Endodermal cell (in vitro differentiated cells): ENCODE data around the gene C15orf39. TPM values are rescaled to one million over a fixed set of nuclear protein-coding genes. Genes with fewer than 3 reads are reported as not detected.

Experiments
- DNase-seq: peaks from one replicate; pipeline ENCODE4 v3.0.0-alpha.2; 2017
- H3K27ac ChIP-seq: 2 replicates; pipeline ENCODE4 v1.5.1; 2013; ENCODE audit warnings: mild to moderate bottlenecking, low read depth, low read length, moderate library complexity
- H3K27me3 ChIP-seq: 2 replicates; pipeline ENCODE4 v1.6.1; 2013; ENCODE audit warnings: mild to moderate bottlenecking, low read length, moderate library complexity; ENCODE audit not compliant: insufficient read depth, control insufficient read depth, poor library complexity, severe bottlenecking
- H3K36me3 ChIP-seq: 2 replicates; pipeline ENCODE4 v1.7.0; 2013; ENCODE audit warnings: mild to moderate bottlenecking, low read length, moderate library complexity; ENCODE audit not compliant: control insufficient read depth, insufficient read depth
- H3K4me1 ChIP-seq: one replicate; pipeline ENCODE4 v1.7.0; 2013; ENCODE audit warnings: low read length; ENCODE audit not compliant: control insufficient read depth, insufficient read depth
- H3K4me3 ChIP-seq: 2 replicates; pipeline ENCODE4 v1.5.1; 2013; ENCODE audit warnings: mild to moderate bottlenecking, low read length, moderate library complexity
- H3K9ac ChIP-seq: 2 replicates; pipeline ENCODE4 v1.6.1; 2013; ENCODE audit warnings: mild to moderate bottlenecking, low read length, moderate library complexity; ENCODE audit not compliant: poor library complexity, severe bottlenecking; ENCODE audit errors: extremely low read depth
- H3K9me3 ChIP-seq: 2 replicates; pipeline ENCODE4 v1.6.1; 2013; ENCODE audit warnings: mild to moderate bottlenecking, low read length, moderate library complexity; ENCODE audit not compliant: control insufficient read depth
- H3K27ac Mint-ChIP-seq: 2 replicates; pipeline ENCODE4 v1.8.0; 2020; ENCODE audit warnings: mixed read lengths
- H3K27me3 Mint-ChIP-seq: 2 replicates; pipeline ENCODE4 v1.8.0; 2021; ENCODE audit warnings: mild to moderate bottlenecking, mixed read lengths; ENCODE audit not compliant: insufficient read depth
- H3K36me3 Mint-ChIP-seq: 2 replicates; pipeline ENCODE4 v1.8.0; 2020; ENCODE audit warnings: low read depth, mixed read lengths
- H3K4me1 Mint-ChIP-seq: 2 replicates; pipeline ENCODE4 v1.8.0; 2020; ENCODE audit warnings: mixed read lengths
- H3K4me3 Mint-ChIP-seq: 2 replicates; pipeline ENCODE4 v1.8.0; 2020; ENCODE audit warnings: mild to moderate bottlenecking, moderate library complexity, mixed read lengths
- H3K9me3 Mint-ChIP-seq: 2 replicates; pipeline ENCODE4 v1.8.0; 2020; ENCODE audit warnings: mild to moderate bottlenecking, mixed read lengths
- CTCF ChIP-seq: fragments of 200-600 bp; sonication (generic); conservative IDR thresholded peaks from 2 replicates; pipeline ENCODE4 v1.5.0; 2021; ENCODE audit warnings: antibody characterized with exemption, mild to moderate bottlenecking
- WGBS, 2 experiments: methylation state at CpG; one replicate each; pipeline versions ENCODE4 v1.1.5 to v1.1.7; 2013; ENCODE audit warnings: missing lambda C conversion rate in 2 of 2, mixed read lengths in 1 of 2; ENCODE audit not compliant: insufficient coverage in 1 of 2, insufficient read length in 1 of 2; 5-methylcytosine and 5-hydroxymethylcytosine counted together
- long read RNA-seq, 4 experiments: library from polyadenylated mRNA in 2 of 4; library from RNA in 1 of 4; library from capped mRNA in 1 of 4; stranded (forward) in 3 of 4; unstranded in 1 of 4; transcript quantifications; one replicate each; pipeline ENCODE4 v2.0.0, GENCODE V29; 2020 to 2021; ENCODE audit warnings: inconsistent platforms in 1 of 4
- polyA plus RNA-seq, 2 experiments: library from polyadenylated mRNA; stranded (reverse); fragments of 50-300 nt; gene quantifications; one replicate each; pipeline ENCODE4 v1.2.3, GENCODE V29; 2013
- total RNA-seq, 2 donors: library from RNA; stranded (reverse); fragmentation: NEBNext Ultra II Directional in 1 of 2; extraction: Animal tissue kit (Norgen Biotek cat#: 25700) in 1 of 2; gene quantifications; 2 replicates in 1 of 2; 3 replicates in 1 of 2; pipeline ENCODE4 v1.2.1, GENCODE V29; 2021

C15orf39 gene
- 10 to 100 TPM; 19.0 to 22.2 TPM for total RNA-seq
- polyA plus RNA-seq (2013, experiment 1 of 2), result 11.3 TPM
- polyA plus RNA-seq (2013, experiment 2 of 2), result 10.0 TPM
- long read RNA-seq, experiment 1, full-length matches to known transcripts, result 4 of 13 reads
- long read RNA-seq, experiment 1, partial matches to known transcripts, result 7 of 13 reads
- long read RNA-seq, experiment 1, other reads (novel, unspliced or antisense), result 2 of 13 reads
- long read RNA-seq, experiment 2, full-length matches to known transcripts, result 5 of 8 reads
- long read RNA-seq, experiment 2, partial matches to known transcripts, result 0 of 8 reads
- long read RNA-seq, experiment 2, other reads (novel, unspliced or antisense), result 3 of 8 reads
- long read RNA-seq, experiment 3, full-length matches to known transcripts, result 7 of 11 reads
- long read RNA-seq, experiment 3, partial matches to known transcripts, result 4 of 11 reads
- long read RNA-seq, experiment 3, other reads (novel, unspliced or antisense), result 0 of 11 reads
- long read RNA-seq, experiment 4, result 0 reads

- H3K4me3 Mint-ChIP-seq, result peak within 1 kb of the TSS; percentile 76
- H3K27me3 Mint-ChIP-seq, result no peaks in the 10 kb centered on the region
- H3K4me1 Mint-ChIP-seq, result peaks cover 33% of the 10 kb centered on the region
- Histone ChIP-seq H3K27ac (no peak within 1 kb of the TSS), H3K36me3 (peaks cover 11% of the 10 kb centered on the region), H3K27me3 (no peaks in the 10 kb centered on the region), H3K9ac (peak within 1 kb of the TSS; percentile 68), H3K4me1 (peaks cover 24% of the 10 kb centered on the region), H3K9me3 (no peaks in the 10 kb centered on the region), H3K4me3 (peak within 1 kb of the TSS; percentile 89)
- WGBS, 2 experiments, result 0 to 1% methylated on average over 21 to 84 of the region's 84 CpGs
- no peaks in the 10 kb centered on the region for H3K9me3 Mint-ChIP-seq
- peak; percentile 99 for TF ChIP-seq CTCF
- H3K27ac Mint-ChIP-seq, result peak within 1 kb of the TSS; percentile 90
- peak; percentile 94 for DNase-seq
- no peaks in the 10 kb centered on the region for H3K36me3 Mint-ChIP-seq
These were observed at the start of gene C15orf39 for GRCh38 chr15:75201616-75202250. Gene C15orf39 (plus strand): TSS chr15:75201882. CDS start chr15:75206049, 4,167 bp downstream.

- Histone ChIP-seq H3K27me3 (no peaks in the 10 kb centered on the region), H3K4me3 (no peak overlapping the region), H3K9ac (no peak overlapping the region), H3K4me1 (no peaks in the 10 kb centered on the region), H3K9me3 (peaks cover 20% of the 10 kb centered on the region), H3K36me3 (no peaks in the 10 kb centered on the region), H3K27ac (no peak overlapping the region)
- Mint-ChIP-seq H3K27ac (no peak overlapping the region), H3K9me3 (peaks cover 18% of the 10 kb centered on the region), H3K36me3 (no peaks in the 10 kb centered on the region), H3K4me1 (peaks cover 9% of the 10 kb centered on the region), H3K4me3 (no peak overlapping the region), H3K27me3 (peaks cover 8% of the 10 kb centered on the region)
- 86 to 94% methylated on average over 1 to 2 of the region's 2 CpGs for WGBS, 2 experiments
- TF ChIP-seq CTCF, result no peak
- no peak for DNase-seq
These were observed 49.2 kb upstream of the C15orf39 start for GRCh38 chr15:75152382-75153079.

GRCh38 chr15:75153087-75153486, 48.6 kb upstream of the C15orf39 start:
- H3K4me1 ChIP-seq, result no peaks in the 10 kb centered on the region
- H3K36me3 ChIP-seq, result no peaks in the 10 kb centered on the region
- no peak for TF ChIP-seq CTCF
- no peak overlapping the region for H3K27ac Mint-ChIP-seq
- no peak overlapping the region for H3K4me3 Mint-ChIP-seq
- H3K27ac ChIP-seq, result no peak overlapping the region
- no peaks in the 10 kb centered on the region for H3K27me3 ChIP-seq
- no peak overlapping the region for H3K9ac ChIP-seq
- WGBS, 2 experiments, result 88 to 89% methylated on average over 3 of the region's 4 CpGs
- H3K27me3 Mint-ChIP-seq, result peaks cover 8% of the 10 kb centered on the region
- no peaks in the 10 kb centered on the region for H3K36me3 Mint-ChIP-seq
- no peak for DNase-seq
- peaks cover 17% of the 10 kb centered on the region for H3K9me3 ChIP-seq
- H3K4me3 ChIP-seq, result no peak overlapping the region
- peaks cover 9% of the 10 kb centered on the region for H3K4me1 Mint-ChIP-seq
- H3K9me3 Mint-ChIP-seq, result peaks cover 13% of the 10 kb centered on the region
